ENCODE measurements around the gene FBH1. TPM values are rescaled to one million over a fixed set of nuclear protein-coding genes. Genes with fewer than 3 reads are reported as not detected.
A peak's percentile ranks its signal among the peaks of the same experiment; 100 is the strongest.

FBH1 gene
- total RNA-seq = 10 to 100 TPM; 32.4 to 56.7 (median 39.9) TPM
- polyA plus RNA-seq = 10 to 100 TPM; 38.2 to 59.3 (median 54.4) TPM
- long read RNA-seq, donor 1, transcript FBH1-201 (21 exons, 3,560 nt) = major isoform, 21 of 57 reads
- long read RNA-seq, donor 1, partial matches to known transcripts = 11 of 57 reads
- long read RNA-seq, donor 1, other reads (novel, unspliced or antisense) = 25 of 57 reads
- long read RNA-seq, donor 2, transcript FBH1-201 (21 exons, 3,560 nt) = major isoform, 24 of 107 reads
- long read RNA-seq, donor 2, partial matches to known transcripts = 27 of 107 reads
- long read RNA-seq, donor 2, other reads (novel, unspliced or antisense) = 56 of 107 reads

- peaks cover 6 to 42% of the 10 kb centered on the region in 2 donors for H3K36me3 ChIP-seq (ENCODE audit: insufficient read depth in 1 of 2, low read depth in 1 of 2)
- H3K4me1 ChIP-seq = peaks cover 48% of the 10 kb centered on the region
- ATAC-seq = peak; percentile 94 to 96 (median 96)
- no peaks in the 10 kb centered on the region for H3K9me3 ChIP-seq
- DNase-seq = peak; percentile 99
- H3K27me3 ChIP-seq (ENCODE audit: insufficient read depth in 3 of 3, low read length in 2 of 3) = no peaks in the 10 kb centered on the region
- intact Hi-C loops (cut with DNase I) = loop anchor here in 1 of 2 donors (5.0 kb wide), 2 partner anchors 78 to 87 kb away; partner anchors contain the start of genes GDI2 and IL15RA
- WGBS, 3 donors = 0 to 1% (median 0%) methylated on average over 51 to 109 of the region's 109 CpGs
- H3K4me3 ChIP-seq = peak within 1 kb of the TSS; percentile 93
- TF ChIP-seq CTCF (IDR thresholded peaks at IDR 0.05) = no peak
- peak within 1 kb of the TSS; percentile 89 for H3K27ac ChIP-seq
These were observed at the start of gene FBH1, which contains the start of gene ANKRD16 for GRCh38 chr10:5889624-5890451. Gene FBH1 (plus strand): TSS chr10:5890243. CDS start chr10:5890346, 103 bp downstream. Gene ANKRD16 (minus strand): TSS chr10:5889893. CDS start chr10:5889354, 539 bp downstream.

DNA sequence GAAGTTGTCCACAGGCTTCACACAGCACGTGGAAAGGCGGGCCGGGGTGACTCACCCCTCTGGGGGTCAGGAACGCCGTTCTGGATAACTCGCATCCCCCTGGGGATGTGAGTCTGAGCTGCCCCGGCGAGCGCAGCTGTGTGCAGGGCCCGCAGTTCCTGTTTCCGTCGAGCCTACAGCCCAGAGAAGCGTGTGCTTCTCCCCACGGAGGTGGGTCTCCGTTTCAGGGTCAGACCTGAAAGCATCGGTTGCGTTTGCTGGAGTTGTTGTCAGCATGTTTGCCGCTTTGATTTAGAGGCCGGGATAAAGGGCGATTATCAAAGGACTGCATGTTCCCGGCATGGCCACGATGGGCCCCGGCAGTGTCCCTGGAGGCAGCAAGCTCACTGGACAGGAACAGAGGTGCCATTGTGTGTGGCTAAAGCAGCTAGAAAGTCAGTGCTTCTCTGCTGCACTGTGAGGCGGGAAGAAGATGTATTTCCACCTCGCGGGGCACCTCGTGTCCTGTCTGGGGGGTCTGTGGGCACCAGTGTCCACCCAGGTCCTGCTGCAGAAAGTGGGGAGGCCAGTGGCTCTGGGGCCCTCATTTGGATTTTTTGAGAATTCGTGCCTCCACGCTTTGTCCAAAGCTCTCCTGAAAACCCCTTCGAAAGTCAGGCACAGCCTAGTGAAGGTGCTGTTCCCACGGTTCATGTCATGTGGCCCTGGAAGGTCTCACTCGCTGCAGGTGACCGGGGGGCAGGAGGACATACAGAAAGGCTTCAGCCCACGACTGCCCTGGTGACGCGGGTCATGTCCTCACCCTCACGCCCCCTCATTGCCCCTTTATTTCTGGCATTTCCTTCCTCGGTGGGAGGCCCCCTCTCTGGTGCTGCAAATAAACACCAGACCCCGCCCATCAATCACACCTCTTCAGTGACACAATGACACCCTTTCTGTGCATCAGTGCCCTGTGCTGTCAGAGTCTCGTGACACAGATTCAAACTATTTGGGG lies 49.4 kb upstream of the FBH1 start:
- Histone ChIP-seq H3K36me3 (ENCODE audit: insufficient read depth in 1 of 2, low read depth in 1 of 2) (no peaks in the 10 kb centered on the region), H3K4me1 (no peaks in the 10 kb centered on the region), H3K27ac (no peak overlapping the region), H3K9me3 (no peaks in the 10 kb centered on the region), H3K4me3 (no peak overlapping the region), H3K27me3 (ENCODE audit: insufficient read depth in 3 of 3, low read length in 2 of 3) (peaks cover 0 to 7% (median 0%) of the 10 kb centered on the region in 3 donors)
- DNase-seq (peak; percentile 49 to 85), ATAC-seq (peak; percentile 17 to 78 (median 60))
- TF ChIP-seq CTCF (IDR thresholded peaks at IDR 0.05) = no peak
- intact Hi-C loops (cut with DNase I) = no loop called here
- WGBS, 3 donors = 37 to 47% (median 43%) methylated on average over 40 of the region's 40 CpGs

- intact Hi-C loops (cut with DNase I) = no loop called here
- 88 to 96% (median 92%) methylated on average over 14 of the region's 14 CpGs for WGBS, 3 donors
- ATAC-seq (no peak), DNase-seq (no peak)
- no peak overlapping the region for H3K27ac ChIP-seq
- TF ChIP-seq CTCF (IDR thresholded peaks at IDR 0.05) = no peak
- H3K9me3 ChIP-seq = no peaks in the 10 kb centered on the region
- H3K4me1 ChIP-seq = no peaks in the 10 kb centered on the region
- peaks cover 0 to 7% (median 0%) of the 10 kb centered on the region in 3 donors for H3K27me3 ChIP-seq (ENCODE audit: insufficient read depth in 3 of 3, low read length in 2 of 3)
- H3K4me3 ChIP-seq = no peak overlapping the region
- H3K36me3 ChIP-seq (ENCODE audit: insufficient read depth in 1 of 2, low read depth in 1 of 2) = no peaks in the 10 kb centered on the region
These were observed 48.1 kb upstream of the FBH1 start for GRCh38 chr10:5841965-5842364.

- Histone ChIP-seq H3K4me3 (no peak overlapping the region), H3K27me3 (ENCODE audit: insufficient read depth in 3 of 3, low read length in 2 of 3) (peaks cover 0 to 7% (median 0%) of the 10 kb centered on the region in 3 donors), H3K4me1 (no peaks in the 10 kb centered on the region), H3K9me3 (no peaks in the 10 kb centered on the region), H3K36me3 (ENCODE audit: insufficient read depth in 1 of 2, low read depth in 1 of 2) (no peaks in the 10 kb centered on the region), H3K27ac (no peak overlapping the region)
- DNase-seq (no peak), ATAC-seq (no peak)
- intact Hi-C loops (cut with DNase I) = no loop called here
- WGBS, 3 donors = 71 to 78% (median 76%) methylated on average over 4 of the region's 4 CpGs
- no peak for TF ChIP-seq CTCF (IDR thresholded peaks at IDR 0.05)
These were observed 46.2 kb upstream of the FBH1 start for GRCh38 chr10:5843686-5844344.
